Sciatic nerve (tissue), 2 donors: ENCODE measurements around the gene PTPRN2. TPM values are rescaled to one million over a fixed set of nuclear protein-coding genes. Genes with fewer than 3 reads are reported as not detected.
"Not testable (repeated sequence)": the region's sequence is repeated elsewhere in the genome, so short reads cannot be mapped to it uniquely, and the experiment has no call there.

ENCODE experiments used
- ATAC-seq: fragments of 200-7000 bp; cut with Tn5 transposase; one replicate; pipeline ENCODE4 v1.9.1; 2020; ENCODE audit warnings: mild to moderate bottlenecking, moderate library complexity
- DNase-seq: peaks from one replicate; pipeline ENCODE4 v3.0.0-alpha.2; 2020; ENCODE audit warnings: low spot score
- intact Hi-C: fragments of 100-400 bp; cut with DNase I; formaldehyde crosslinking; loops from one replicate; pipeline ENCODE4 v1.14.2; 2022
- total RNA-seq: library from RNA; stranded (reverse); fragmentation: NEBNext Ultra II Directional; extraction: Animal tissue kit (Norgen Biotek cat#: 25700); gene quantifications from one replicate; pipeline ENCODE4 v1.2.1, GENCODE V29; 2021
- donor health status: DM: no; HTN: no; CAD: no.
- donor health status: DM: no; HTN: no; CAD: no.

The PTPRN2 gene
- total RNA-seq, 1 donor from 2014 or later, result 12.7 TPM

DNA sequence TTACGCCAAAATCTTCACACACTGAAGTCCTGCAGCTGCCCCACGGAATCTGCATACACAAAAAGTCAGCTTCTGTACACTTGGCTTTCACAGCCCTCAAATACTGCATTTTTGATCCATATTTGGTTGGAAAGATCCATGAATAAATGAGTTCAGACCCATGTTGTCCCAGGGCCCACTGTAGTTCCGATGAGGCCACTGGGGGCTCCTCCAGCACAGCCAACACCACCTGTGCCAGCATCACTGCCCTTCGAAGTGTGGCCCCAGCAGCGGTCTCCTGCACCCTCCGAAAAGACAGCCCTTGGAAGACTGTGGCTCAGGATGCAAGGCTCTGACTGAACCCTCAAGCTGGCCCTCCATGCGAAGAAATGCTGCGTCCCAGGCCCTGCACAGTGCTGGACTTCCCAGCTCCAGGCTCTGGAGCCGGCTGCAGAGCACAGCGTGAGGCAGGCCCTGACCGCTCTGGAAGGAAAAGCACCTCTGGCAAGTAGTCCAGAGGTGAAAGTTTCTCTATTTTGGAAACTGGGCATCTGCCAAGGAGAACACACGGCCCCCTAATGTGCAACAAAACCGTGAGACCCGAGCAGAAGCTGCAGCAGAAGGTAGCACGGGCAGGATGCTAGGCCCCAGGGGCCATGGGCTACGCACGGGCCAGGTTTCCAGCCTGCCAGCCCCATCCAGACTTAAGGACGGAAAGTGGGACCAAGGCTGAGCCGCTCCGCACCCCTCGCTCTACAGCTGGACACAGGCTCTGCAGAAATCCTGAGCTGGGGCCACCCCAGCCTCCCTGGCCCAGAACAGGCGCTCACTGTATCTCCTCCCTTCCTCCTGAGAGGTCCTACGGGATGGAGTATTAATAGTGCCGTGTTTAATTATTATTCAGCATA lies 62.6 kb downstream of the PTPRN2 start:
- DNase-seq, result no peak
- intact Hi-C loops, result no loop called here
- ATAC-seq, result no peak

GRCh38 chr7:158524286-158524685 lies 63.3 kb downstream of the PTPRN2 start:
- intact Hi-C loops, DNase-seq, ATAC-seq: not testable (repeated sequence)

- DNase-seq, ATAC-seq, intact Hi-C loops: not testable (repeated sequence)
These were observed 63.7 kb downstream of the PTPRN2 start for GRCh38 chr7:158523877-158524276.

DNA sequence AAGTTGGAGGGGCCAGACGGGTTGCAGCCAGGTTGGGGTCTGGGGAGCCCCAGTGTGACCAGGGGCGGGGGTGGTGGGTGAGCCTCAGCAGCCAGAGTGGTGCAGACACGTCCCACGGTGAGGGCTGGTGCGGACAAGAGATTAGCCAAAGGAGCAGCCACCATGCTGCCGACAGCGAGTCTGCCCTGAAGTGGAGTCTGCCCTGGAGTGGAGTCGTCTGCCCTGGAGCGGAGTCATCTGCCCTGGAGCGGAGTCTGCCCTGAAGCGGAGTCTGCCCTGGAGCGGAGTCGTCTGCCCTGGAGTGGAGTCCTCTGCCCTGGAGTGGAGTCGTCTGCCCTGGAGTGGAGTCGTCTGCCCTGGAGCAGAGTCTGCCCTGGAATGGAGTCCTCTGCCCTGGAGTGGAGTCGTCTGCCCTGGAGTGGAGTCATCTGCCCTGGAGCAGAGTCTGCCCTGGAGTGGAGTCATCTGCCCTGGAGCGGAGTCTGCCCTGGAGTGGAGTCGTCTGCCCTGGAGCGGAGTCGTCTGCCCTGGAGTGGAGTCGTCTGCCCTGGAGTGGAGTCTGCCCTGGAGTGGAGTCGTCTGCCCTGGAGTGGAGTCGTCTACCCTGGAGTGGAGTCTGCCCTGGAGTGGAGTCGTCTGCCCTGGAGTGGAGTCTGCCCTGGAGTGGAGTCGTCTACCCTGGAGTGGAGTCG lies 64.3 kb downstream of the PTPRN2 start:
- intact Hi-C loops, ATAC-seq: not testable (repeated sequence)

DNA sequence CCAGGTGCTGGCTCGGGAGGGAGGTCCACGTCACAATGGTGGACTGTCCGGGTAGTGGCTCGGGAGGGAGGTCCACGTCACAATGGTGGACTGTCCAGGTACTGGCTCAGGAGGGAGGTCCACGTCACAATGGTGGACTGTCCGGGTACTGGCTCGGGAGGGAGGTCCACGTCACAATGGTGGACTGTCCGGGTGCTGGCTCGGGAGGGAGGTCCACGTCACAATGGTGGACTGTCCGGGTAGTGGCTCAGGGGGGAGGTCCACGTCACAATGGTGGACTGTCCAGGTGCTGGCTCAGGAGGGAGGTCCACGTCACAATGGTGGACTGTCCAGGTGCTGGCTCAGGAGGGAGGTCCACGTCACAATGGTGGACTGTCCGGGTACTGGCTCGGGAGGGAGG lies 65.8 kb downstream of the PTPRN2 start:
- DNase-seq, ATAC-seq, intact Hi-C loops: not testable (repeated sequence)

More for the DNA sequence above, 64.3 kb downstream of the PTPRN2 start:
- DNase-seq, result not testable (repeated sequence)

GRCh38 chr7:158520825-158521224 lies 66.8 kb downstream of the PTPRN2 start:
- intact Hi-C loops, result no loop called here
- no peak for ATAC-seq
- DNase-seq, result no peak

DNA sequence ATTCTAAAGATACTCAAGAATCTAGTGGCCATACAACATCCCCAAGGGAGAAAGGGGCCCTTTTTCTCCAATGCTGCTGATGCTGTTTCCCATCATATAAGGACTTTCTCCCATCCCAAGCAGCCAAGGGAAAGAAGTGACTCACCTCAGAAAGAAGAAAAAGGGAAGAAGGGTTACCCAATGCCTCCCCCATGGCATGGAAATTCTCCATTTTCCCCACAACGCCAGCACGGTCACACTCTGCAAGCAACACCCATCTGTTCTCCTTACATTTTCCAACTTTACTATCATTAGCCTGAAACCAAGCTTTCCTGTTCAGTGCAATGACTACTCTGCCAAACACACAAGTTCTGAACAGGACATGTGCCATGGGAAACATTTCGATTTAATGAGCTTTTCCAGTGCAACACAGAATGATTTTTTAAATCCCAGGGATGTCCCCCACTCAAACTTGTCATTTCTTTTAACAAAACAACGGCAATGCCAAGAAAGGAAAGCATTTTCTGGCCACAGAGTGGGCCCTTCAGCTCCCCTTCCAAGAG lies 67.9 kb downstream of the PTPRN2 start:
- ATAC-seq (no peak), DNase-seq (no peak)

DNA sequence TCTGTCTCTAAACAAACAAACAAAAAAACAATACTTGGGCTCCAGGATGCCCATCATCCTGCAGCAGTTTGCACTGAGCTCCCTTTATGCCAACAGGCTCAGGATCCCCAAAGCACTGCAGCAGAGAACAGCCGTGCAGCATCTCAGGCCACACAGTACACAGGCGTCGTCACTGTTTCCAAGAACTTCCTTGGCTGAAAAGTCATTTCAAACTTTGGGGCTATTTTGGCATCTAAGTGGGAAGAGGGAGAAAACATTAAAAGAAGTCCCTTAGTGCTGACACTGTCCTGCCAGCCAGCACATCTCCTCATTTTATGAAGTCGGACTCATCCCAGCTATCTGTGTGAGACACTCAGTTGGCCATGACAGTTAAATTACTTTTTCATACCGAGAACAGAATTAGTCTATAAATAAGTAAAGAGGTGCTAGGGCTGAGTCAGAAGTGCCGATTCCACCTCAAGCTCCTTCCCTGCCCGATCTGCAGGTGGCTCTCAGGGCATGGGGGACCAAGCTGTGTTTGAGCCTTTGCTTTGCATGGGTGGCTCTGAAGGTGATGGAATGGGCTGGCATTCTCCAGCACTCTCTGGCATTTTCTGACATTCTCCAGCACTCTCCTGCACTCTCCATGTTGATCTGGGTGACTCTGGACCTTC lies 68.5 kb downstream of the PTPRN2 start:
- intact Hi-C loops, result no loop called here
- no peak for DNase-seq
- ATAC-seq, result no peak

More for the DNA sequence above, 67.9 kb downstream of the PTPRN2 start:
- intact Hi-C loops, result no loop called here

DNA sequence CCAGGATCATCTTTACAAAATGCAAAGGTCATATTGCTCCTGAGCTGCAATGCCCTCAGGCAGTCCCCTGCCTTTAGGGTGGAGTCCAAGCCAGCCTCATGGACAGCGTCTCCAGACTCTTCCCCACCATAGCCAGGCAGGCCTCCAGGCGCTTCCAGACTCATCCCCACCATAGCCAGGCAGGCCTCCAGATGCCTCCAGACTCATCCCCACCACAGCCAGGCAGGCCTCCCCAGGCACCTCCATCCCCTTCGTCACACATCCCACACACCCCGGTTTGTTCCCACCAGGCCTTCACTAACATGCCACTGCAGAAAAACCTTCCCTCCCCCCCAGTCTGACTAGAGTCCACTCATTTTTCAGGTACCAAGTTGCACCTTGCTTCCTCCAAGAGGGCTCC lies 70.1 kb downstream of the PTPRN2 start:
- intact Hi-C loops, result no loop called here
- no peak for DNase-seq
- no peak for ATAC-seq

DNA sequence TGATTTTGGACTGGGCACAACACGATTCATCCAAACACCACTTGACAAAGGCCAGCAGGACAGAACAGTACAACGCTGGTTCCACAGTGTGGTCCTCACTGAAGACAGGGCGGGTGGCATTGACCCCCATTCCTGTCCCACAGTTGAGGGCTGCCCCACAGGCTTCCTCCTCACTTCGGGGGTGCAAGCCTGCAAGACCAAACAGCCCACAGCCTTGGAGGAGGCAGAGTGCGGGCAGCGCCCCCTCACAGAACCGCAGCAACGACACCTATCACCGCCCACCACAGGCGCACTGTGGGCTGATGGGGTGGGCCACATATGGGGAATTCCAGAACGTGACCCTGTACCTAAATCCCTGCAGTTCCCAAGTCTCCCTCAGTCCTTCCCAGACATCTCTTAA lies 70.6 kb downstream of the PTPRN2 start:
- intact Hi-C loops, result no loop called here
- ATAC-seq, result no peak

DNA sequence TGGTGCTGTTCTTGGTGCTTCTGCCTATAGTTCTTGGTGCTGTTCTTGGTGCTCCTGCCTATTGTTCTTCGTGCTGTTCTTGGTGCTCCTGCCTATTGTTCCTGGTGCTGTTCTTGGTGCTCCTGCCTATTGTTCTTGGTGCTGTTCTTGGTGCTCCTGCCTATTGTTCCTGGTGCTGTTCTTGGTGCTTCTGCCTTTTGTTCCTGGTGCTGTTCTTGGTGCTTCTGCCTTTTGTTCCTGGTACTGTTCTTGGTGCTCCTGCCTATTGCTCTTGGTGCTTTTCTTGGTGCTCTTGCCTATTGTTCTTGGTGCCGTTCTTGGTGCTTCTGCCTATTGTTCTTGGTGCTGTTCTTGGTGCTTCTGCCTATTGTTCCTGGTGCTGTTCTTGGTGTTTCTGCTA lies 71.1 kb downstream of the PTPRN2 start:
- intact Hi-C loops, result no loop called here
- DNase-seq (no peak), ATAC-seq (no peak)

More for the DNA sequence above, 70.6 kb downstream of the PTPRN2 start:
- DNase-seq, result no peak

DNA sequence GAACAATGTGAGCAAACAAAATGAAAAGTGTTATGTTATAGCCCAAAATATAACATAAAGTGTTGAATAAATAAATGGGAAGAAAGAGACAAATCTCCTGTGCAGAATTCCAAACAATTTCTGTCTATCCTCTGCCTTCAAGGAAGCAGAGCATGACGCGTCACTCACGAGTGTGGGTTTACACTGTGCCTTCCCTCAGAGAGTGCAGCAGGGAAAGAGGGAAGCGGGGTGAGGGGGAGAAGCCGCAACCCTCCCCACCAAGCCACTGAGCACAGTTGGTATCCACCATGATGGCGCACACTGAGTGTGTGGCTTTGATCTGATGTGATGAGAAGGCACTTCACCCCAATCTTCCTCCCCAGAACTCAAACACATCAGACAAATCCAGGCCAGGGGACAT lies 74.8 kb downstream of the PTPRN2 start:
- no peak for ATAC-seq
- no peak for DNase-seq
- intact Hi-C loops, result no loop called here

- intact Hi-C loops, result no loop called here
- DNase-seq (no peak), ATAC-seq (no peak)
These were observed 75.6 kb downstream of the PTPRN2 start for GRCh38 chr7:158512042-158512441.

DNA sequence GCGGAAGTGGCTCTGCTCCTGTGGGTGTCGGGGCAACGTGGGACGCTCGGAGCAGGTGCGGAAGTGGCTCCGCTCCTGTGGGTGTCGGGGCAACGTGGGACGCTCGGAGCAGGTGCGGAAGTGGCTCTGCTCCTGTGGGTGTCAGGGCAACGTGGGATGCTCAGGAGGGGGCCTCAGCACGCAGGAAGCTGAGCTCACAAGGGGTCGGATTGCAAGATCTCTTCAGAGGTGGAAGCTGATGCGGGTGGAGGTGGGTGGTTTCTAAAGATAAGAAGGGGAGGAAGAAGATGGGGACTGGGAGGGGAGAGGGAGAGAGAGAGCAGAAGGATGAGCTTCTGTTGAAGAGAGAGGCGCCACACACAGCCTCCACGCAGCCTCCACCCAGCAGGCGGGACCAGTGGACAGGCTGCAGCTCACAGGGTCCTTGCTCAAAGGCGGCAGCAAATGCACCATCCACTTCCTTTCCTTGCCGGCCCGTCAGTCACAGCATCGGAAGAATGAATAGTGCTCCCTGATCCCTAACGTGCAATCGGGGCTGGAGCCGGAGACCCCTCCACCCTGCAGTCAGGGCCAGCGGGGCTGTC lies 78.7 kb downstream of the PTPRN2 start:
- DNase-seq (no peak), ATAC-seq (no peak)
- intact Hi-C loops, result no loop called here

- ATAC-seq, intact Hi-C loops, DNase-seq: not testable (repeated sequence)
These were observed 79.3 kb downstream of the PTPRN2 start for GRCh38 chr7:158508321-158508720.

GRCh38 chr7:158507917-158508316 lies 79.7 kb downstream of the PTPRN2 start:
- intact Hi-C loops, result no loop called here
- DNase-seq (no peak), ATAC-seq (no peak)

DNA sequence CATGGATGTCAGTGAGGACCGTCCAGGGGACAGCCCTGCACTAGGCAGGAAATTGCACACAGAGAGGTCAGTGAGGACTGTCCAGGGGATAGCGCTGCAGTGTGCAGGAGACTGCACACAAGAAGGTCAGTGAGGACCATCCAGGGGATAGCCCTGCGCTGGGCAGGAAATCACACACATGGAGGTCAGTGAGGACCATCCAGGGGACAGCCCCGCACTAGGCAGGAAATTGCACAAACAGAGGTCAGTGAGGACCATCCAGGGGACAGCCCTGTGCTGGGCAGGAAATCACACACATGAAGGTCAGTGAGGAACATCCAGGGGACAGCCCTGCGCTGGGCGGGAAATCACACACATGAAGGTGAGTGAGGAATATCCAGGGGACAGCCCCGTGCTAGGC lies 80.4 kb downstream of the PTPRN2 start:
- intact Hi-C loops, DNase-seq, ATAC-seq: not testable (repeated sequence)

DNA sequence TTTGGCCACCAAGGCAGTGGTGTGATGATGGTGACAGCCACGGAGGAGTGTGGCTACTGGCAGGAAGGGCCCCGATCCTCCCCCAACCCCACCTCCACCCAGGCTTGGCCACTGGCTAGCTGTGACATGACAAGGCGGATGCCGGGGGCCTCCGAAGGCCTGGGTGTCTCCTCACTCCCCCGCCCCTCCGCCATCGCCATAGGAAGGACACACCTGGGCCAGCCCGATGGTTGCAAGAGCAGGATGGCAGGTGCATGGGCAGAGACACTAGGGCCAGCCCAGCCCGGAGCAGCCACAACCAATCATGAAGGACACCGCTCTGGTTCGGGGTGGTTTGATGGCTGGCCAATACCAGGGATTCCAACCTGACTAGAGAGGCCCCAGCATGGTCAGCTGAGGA lies 81.0 kb downstream of the PTPRN2 start:
- intact Hi-C loops, result no loop called here
- ATAC-seq (peak; percentile 22), DNase-seq (no peak)

GRCh38 chr7:158505683-158506082 lies 81.9 kb downstream of the PTPRN2 start:
- DNase-seq, result no peak
- intact Hi-C loops, result no loop called here
- no peak for ATAC-seq
